Neural crest cell (in vitro differentiated cells): ENCODE data around the gene BMAL1. TPM values are rescaled to one million over a fixed set of nuclear protein-coding genes. Genes with fewer than 3 reads are reported as not detected.

Source experiments
- DNase-seq: peaks from one replicate; pipeline ENCODE4 v3.0.0; 2021; ENCODE audit warnings: low read depth, mixed read lengths, low spot score
- H3K27ac Mint-ChIP-seq: one replicate; pipeline ENCODE4 v1.8.0; 2021; ENCODE audit warnings: mild to moderate bottlenecking, mixed read lengths; ENCODE audit not compliant: unreplicated experiment
- H3K27me3 Mint-ChIP-seq: 2 replicates; pipeline ENCODE4 v1.8.0; 2021; ENCODE audit warnings: low read depth, mild to moderate bottlenecking, mixed read lengths
- H3K36me3 Mint-ChIP-seq: 2 replicates; pipeline ENCODE4 v1.8.0; 2021; ENCODE audit warnings: low read depth, mild to moderate bottlenecking, mixed read lengths
- H3K4me1 Mint-ChIP-seq: 2 replicates; pipeline ENCODE4 v1.8.0; 2021; ENCODE audit warnings: mixed read lengths
- H3K4me3 Mint-ChIP-seq: one replicate; pipeline ENCODE4 v1.8.0; 2021; ENCODE audit warnings: mild to moderate bottlenecking, mixed read lengths
- H3K9me3 Mint-ChIP-seq: 2 replicates; pipeline ENCODE4 v1.8.0; 2021; ENCODE audit warnings: mixed read lengths
- total RNA-seq: library from RNA; stranded (reverse); gene quantifications from 2 replicates; pipeline ENCODE4 v1.2.1, GENCODE V29; 2021
- TF ChIP-seq, protein P1 (sequence below): fragments of 200-600 bp; sonication (generic); conservative IDR thresholded peaks from 2 replicates; pipeline ENCODE4 v1.5.0; 2021; ENCODE audit warnings: antibody characterized with exemption, mild to moderate bottlenecking

Gene BMAL1
- total RNA-seq, 1 donor from 2014 or later: 5.1 TPM

DNA sequence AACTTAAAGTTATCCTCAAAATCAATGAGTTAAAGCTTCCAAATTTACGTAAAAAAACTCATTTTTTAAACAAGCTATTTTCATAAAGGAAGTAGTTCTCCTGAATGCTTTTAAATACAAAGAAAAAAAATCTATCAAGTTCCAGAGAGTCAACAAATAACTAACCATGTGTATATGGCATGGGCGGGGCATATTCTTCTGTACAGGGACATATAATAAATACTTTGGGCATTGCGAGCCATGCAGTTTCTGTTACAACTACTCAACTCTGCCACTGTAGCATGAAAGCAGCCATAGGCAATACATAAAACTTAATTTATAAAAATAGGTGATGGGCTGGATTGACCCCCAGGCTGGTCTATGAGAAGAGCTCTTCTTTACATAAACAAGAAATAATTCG lies 127.6 kb downstream of the BMAL1 start:
- H3K27ac Mint-ChIP-seq: no peak overlapping the region
- no peaks in the 10 kb centered on the region for H3K27me3 Mint-ChIP-seq
- DNase-seq: no peak
- H3K4me1 Mint-ChIP-seq: no peaks in the 10 kb centered on the region
- H3K4me3 Mint-ChIP-seq: no peak overlapping the region
- TF ChIP-seq, protein P1, sequence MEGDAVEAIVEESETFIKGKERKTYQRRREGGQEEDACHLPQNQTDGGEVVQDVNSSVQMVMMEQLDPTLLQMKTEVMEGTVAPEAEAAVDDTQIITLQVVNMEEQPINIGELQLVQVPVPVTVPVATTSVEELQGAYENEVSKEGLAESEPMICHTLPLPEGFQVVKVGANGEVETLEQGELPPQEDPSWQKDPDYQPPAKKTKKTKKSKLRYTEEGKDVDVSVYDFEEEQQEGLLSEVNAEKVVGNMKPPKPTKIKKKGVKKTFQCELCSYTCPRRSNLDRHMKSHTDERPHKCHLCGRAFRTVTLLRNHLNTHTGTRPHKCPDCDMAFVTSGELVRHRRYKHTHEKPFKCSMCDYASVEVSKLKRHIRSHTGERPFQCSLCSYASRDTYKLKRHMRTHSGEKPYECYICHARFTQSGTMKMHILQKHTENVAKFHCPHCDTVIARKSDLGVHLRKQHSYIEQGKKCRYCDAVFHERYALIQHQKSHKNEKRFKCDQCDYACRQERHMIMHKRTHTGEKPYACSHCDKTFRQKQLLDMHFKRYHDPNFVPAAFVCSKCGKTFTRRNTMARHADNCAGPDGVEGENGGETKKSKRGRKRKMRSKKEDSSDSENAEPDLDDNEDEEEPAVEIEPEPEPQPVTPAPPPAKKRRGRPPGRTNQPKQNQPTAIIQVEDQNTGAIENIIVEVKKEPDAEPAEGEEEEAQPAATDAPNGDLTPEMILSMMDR: no peak
- peaks cover 29% of the 10 kb centered on the region for H3K36me3 Mint-ChIP-seq
- H3K9me3 Mint-ChIP-seq: peaks cover 8% of the 10 kb centered on the region

DNA sequence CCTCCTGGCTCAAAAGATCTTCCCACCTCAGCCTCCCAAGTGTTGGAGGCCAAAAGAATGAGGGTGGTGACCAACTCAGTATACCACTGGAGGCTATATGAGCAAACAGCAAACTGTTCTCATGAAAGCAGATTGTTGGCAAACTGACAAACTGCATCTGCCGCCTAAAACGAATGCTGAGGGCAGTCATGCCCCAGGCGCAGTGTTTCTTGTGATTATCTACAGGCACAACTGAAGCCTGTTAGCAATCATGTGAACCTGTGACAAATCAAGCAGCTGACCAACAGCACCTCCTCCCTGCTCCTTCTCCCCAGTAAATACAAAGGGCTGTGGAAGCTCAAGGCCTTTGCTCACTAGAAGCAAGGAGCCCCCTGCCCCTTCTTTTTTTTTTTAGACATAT lies 137.6 kb downstream of the BMAL1 start:
- Mint-ChIP-seq H3K36me3 (peaks cover 27% of the 10 kb centered on the region), H3K9me3 (no peaks in the 10 kb centered on the region), H3K4me3 (no peak overlapping the region), H3K4me1 (no peaks in the 10 kb centered on the region), H3K27me3 (no peaks in the 10 kb centered on the region), H3K27ac (no peak overlapping the region)
- DNase-seq: no peak
- TF ChIP-seq, protein P1: no peak

DNA sequence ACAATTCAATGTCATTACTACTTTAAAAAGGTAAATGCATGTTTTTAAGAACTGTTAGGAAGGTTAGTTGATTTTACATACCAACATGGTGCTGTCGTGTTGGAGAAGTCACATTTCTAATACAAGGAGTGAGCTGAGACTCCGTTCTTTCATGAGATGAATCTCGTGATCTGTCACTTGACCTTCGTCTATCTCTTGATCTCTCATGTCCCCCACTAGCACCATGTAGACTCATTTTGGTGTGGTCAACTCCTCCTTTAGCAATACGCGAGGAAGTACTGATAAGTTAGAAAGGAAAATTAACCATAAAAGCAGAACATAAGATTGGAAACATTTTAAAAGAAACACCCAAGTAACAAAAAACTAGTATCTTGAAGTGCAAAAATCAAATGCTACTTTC lies 144.0 kb downstream of the BMAL1 start:
- TF ChIP-seq, protein P1: no peak
- H3K9me3 Mint-ChIP-seq: no peaks in the 10 kb centered on the region
- H3K27ac Mint-ChIP-seq: no peak overlapping the region
- no peak for DNase-seq
- H3K4me3 Mint-ChIP-seq: no peak overlapping the region
- H3K4me1 Mint-ChIP-seq: no peaks in the 10 kb centered on the region
- H3K36me3 Mint-ChIP-seq: peaks cover 24% of the 10 kb centered on the region
- no peaks in the 10 kb centered on the region for H3K27me3 Mint-ChIP-seq

DNA sequence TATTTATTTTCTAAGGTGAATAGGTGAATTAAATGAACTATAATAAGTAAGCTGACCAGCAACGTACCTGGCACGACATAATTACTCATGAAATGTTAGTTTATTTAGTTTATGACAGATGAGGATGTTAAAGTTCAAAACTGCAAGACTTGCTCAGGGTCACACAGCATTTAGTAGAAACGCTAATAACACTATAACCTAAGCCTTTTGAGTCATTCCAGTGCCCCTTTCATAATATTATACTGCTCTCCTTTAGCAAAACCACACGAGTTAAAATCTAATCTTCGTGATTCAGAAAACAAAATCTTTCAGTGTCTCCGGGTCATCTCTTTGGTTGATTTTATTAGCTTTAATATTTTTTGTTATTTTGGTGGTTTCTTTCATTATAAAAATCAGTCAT lies 145.8 kb downstream of the BMAL1 start:
- H3K4me3 Mint-ChIP-seq: no peak overlapping the region

DNA sequence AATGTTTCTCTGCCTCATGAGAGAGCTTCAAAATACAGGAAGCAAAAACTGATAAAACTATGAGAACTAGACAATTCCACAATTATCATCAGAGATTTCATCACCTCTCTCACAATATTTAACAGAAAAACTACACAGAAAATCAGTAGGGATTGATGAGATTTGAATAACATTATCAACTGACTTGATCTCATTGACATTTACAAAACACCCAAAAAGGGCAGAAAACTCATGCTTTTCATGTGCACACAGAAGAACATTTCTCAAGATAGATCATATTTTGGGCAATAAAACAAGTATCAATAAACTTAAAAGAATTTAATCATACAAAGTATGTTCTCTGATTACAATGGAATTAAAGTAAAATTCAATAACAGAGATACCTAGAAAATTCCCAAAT lies 149.8 kb downstream of the BMAL1 start:
- H3K27me3 Mint-ChIP-seq: no peaks in the 10 kb centered on the region
- TF ChIP-seq, protein P1: no peak
- H3K27ac Mint-ChIP-seq: no peak overlapping the region
- H3K4me3 Mint-ChIP-seq: no peak overlapping the region
- DNase-seq: no peak
- peaks cover 37% of the 10 kb centered on the region for H3K36me3 Mint-ChIP-seq
- peaks cover 15% of the 10 kb centered on the region for H3K9me3 Mint-ChIP-seq
- H3K4me1 Mint-ChIP-seq: peaks cover 4% of the 10 kb centered on the region

More for the DNA sequence above, 145.8 kb downstream of the BMAL1 start:
- Mint-ChIP-seq H3K27me3 (no peaks in the 10 kb centered on the region), H3K27ac (no peak overlapping the region), H3K4me1 (no peaks in the 10 kb centered on the region), H3K9me3 (peaks cover 7% of the 10 kb centered on the region), H3K36me3 (peaks cover 22% of the 10 kb centered on the region)
- no peak for DNase-seq
- TF ChIP-seq, protein P1: no peak

DNA sequence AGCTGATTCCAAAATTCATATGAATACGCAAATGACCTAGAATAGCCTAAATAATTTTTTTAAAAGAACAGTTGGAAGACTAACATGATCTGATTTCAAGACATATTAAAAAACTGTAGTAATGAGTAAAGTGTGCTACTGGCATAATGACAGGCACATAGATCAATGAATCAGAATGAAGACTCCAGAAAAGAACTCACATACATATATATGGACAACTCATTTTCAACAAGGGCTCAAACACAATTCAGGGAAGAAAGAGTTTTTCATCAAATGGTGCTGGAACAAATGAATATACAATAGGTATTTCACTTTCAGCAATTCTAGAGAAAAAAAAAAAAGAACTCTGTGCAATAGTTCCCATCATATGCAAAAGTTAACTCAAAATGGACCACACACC lies 151.7 kb downstream of the BMAL1 start:
- no peaks in the 10 kb centered on the region for H3K27me3 Mint-ChIP-seq

More for the DNA sequence above, 151.7 kb downstream of the BMAL1 start:
- TF ChIP-seq, protein P1: no peak
- no peak for DNase-seq
- H3K9me3 Mint-ChIP-seq: peaks cover 15% of the 10 kb centered on the region
- H3K27ac Mint-ChIP-seq: no peak overlapping the region
- peaks cover 17% of the 10 kb centered on the region for H3K4me1 Mint-ChIP-seq
- H3K36me3 Mint-ChIP-seq: peaks cover 37% of the 10 kb centered on the region
- no peak overlapping the region for H3K4me3 Mint-ChIP-seq
